Measurements from ENCODE around the gene C3orf33.
A peak's percentile ranks its signal among the peaks of the same experiment; 100 is the strongest.
"Not testable (repeated sequence)": the region's sequence is repeated elsewhere in the genome, so short reads cannot be mapped to it uniquely, and the experiment has no call there.

The C3orf33 gene, protein sequence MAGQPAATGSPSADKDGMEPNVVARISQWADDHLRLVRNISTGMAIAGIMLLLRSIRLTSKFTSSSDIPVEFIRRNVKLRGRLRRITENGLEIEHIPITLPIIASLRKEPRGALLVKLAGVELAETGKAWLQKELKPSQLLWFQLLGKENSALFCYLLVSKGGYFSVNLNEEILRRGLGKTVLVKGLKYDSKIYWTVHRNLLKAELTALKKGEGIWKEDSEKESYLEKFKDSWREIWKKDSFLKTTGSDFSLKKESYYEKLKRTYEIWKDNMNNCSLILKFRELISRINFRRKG

DNA sequence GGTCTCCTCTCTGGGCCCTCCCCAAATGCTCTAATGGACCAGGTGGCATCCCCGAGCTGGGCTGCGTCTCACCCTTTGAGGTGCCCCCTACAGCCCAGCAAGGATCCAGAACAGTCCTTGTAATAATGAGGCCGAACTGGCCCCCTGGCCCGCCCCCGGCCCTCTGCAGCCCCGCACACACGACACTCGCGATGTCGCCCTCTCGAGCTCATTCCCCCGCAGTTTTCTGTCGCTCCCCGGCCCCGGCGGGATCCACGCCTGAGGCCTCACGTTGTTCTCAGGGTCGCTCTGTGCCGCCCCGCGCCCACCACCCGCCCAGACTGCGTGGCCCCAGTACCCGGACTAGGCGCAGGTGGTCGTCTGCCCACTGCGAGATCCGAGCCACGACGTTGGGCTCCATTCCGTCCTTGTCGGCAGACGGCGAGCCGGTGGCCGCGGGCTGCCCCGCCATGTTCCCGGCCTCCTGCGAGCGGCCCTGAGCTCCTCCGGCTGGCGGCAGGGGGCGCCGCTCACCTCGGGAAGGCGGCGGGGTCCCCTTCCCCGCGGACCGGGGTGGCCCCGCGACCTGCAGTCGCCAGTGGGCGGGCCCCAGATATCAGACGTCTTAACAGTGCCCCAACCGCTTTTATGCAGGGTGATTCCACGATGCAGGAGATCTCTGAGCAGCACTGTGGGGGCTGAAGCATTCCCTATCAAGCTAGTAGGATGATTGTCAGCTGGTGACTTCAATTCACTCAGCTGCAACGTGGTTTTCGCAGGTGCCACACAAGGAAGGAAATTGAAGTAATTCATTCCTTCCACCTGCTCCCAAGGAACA is at the start of gene C3orf33:
C3orf33 (minus strand) TSS at position 477 of the 817 bp plus-strand sequence; CDS start at position 451, 26 bp downstream.
- Histone ChIP-seq H3K4me1 (ENCODE audit: control insufficient read depth in 1 of 2, insufficient read depth in 2 of 2, low read length in 2 of 2) (peaks cover 0 to 6% of the 10 kb centered on the region in 2 donors), H3K27me3 (ENCODE audit: low read depth, low read length) (no peaks in the 10 kb centered on the region), H3K9me3 (ENCODE audit: control insufficient read depth in 1 of 2, low read length in 2 of 2) (no peaks in the 10 kb centered on the region), H3K4me3 (ENCODE audit: low read depth in 1 of 2, low read length in 2 of 2) (peak within 1 kb of the TSS; percentile 67 to 86), H3K27ac (ENCODE audit: low read length) (peak within 1 kb of the TSS; percentile 39), H3K36me3 (ENCODE audit: control insufficient read depth in 1 of 2, insufficient read depth in 2 of 2, low read length in 2 of 2) (peaks cover 0 to 6% of the 10 kb centered on the region in 2 donors)

DNA sequence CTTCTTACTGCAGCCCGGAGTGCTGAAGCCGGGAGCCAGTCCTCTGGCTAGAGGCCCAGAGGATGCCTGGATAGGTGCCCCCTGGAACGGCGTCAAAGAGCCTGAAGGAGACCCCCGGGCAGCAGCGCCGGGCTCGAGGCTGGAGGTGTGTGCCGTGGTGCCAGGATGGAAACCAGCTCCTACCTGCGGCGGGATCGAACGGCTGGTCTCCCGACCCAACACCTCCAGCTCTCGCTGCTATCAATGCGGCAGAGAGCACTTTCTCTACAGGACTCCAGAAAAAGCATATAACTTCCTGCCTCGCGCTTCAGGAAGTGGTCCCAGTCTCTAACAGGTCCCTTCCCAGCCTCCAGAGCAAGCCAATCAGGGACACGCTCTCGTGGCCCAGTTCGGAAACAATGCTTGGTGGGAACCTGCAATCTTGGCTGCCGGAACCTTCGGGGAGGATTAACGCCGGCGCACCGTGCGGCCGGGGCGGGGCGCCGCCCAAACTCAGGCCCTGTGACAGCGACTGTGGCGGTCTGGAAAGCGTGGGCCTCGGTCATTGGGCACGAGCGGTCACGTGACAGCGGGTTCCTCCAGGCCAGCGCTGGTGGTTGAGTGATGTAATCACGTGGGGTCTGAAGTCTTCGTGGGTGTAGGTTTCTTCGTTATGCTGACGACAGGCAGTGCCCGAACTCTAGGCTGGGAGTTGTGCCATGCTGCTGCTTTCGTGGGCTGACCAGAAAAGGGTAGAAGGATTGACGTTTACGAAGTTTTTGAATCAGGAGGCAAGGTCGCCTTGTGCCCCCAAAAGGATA is 48.3 kb upstream of the C3orf33 start, which contains the start of gene SLC33A1:
SLC33A1 (minus strand) TSS at position 287 of the 800 bp plus-strand sequence. CDS start 430 bp downstream, outside the sequence.
- no peaks in the 10 kb centered on the region for H3K27me3 ChIP-seq (ENCODE audit: low read depth, low read length)
- H3K27ac ChIP-seq (ENCODE audit: low read length) = peak within 1 kb of the TSS; percentile 98
- H3K4me1 ChIP-seq (ENCODE audit: control insufficient read depth in 1 of 2, insufficient read depth in 2 of 2, low read length in 2 of 2) = peaks cover 16 to 35% of the 10 kb centered on the region in 2 donors
- no peaks in the 10 kb centered on the region for H3K36me3 ChIP-seq (ENCODE audit: control insufficient read depth in 1 of 2, insufficient read depth in 2 of 2, low read length in 2 of 2)
- peak within 1 kb of the TSS; percentile 97 to 100 for H3K4me3 ChIP-seq (ENCODE audit: low read depth in 1 of 2, low read length in 2 of 2)
- H3K9me3 ChIP-seq (ENCODE audit: control insufficient read depth in 1 of 2, low read length in 2 of 2) = no peaks in the 10 kb centered on the region

DNA sequence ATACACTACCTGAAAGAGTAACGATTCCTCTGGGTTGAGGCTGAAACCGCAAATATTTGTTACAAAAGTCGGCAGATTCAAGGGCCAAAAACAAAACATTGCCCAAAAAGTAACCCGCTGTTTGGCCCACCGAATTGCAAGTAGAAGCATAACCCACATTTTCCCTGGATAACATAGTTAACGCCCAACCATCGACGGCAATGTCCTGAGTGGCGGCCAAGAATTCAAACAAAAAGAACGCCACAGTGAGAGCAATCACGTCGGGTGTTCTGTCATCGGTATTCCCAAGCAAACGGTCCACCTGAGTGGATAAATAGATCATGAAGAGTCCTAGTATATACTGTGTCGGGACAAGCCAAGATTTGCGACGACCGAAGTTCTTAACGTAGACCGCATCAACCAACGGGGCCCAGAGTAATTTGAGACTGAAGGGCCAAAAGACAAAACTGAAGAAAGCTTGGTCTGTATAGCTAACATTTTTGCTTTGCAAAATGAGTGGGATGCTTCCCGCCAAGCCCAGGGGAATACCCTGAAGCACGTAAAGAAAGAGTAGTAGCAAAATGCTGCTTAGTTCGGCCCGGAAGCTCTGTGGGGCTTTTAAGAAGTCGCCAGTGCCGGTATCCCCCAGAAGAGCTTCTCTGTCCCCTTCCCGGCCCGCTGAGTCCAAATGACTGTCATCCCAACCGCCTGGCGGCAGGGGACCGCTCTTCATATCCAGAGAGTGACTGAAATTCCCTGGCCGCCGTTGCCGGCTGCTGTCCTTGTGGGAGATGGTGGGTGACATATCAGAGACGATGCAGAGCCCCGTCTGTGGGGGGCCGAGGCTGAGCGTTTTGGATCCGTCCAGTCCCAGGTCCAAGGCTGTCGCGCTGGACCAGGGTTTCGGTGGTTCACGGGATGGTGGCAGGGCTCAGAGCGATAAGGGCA is 47.4 kb upstream of the C3orf33 start:
- peak overlapping the region; percentile 93 for H3K27ac ChIP-seq (ENCODE audit: low read length)
- peaks cover 16 to 35% of the 10 kb centered on the region in 2 donors for H3K4me1 ChIP-seq (ENCODE audit: control insufficient read depth in 1 of 2, insufficient read depth in 2 of 2, low read length in 2 of 2)
- H3K27me3 ChIP-seq (ENCODE audit: low read depth, low read length) = no peaks in the 10 kb centered on the region
- H3K9me3 ChIP-seq (ENCODE audit: control insufficient read depth in 1 of 2, low read length in 2 of 2) = no peaks in the 10 kb centered on the region
- H3K4me3 ChIP-seq (ENCODE audit: low read depth in 1 of 2, low read length in 2 of 2) = peak overlapping the region; percentile 97 to 100
- no peaks in the 10 kb centered on the region for H3K36me3 ChIP-seq (ENCODE audit: control insufficient read depth in 1 of 2, insufficient read depth in 2 of 2, low read length in 2 of 2)

DNA sequence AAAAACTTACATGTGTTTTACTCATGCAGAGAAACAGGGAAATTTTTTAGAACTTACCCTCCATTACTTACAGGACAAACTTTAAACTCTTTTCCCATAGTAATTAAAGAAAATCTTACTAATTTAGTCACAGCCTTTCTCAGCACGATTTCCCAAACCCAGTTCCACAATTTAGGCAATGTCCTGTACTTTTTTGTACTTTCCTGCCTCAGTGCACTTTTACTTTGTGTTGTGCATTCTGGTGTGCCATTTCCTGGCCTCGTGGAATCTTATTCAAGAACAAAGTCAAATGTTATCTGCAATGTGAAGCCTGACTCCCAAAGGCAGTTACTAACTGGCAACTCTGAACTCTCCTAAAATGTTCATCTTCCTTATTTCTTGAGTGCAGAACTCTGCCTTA is 46.3 kb upstream of the C3orf33 start:
- Histone ChIP-seq H3K4me1 (ENCODE audit: control insufficient read depth in 1 of 2, insufficient read depth in 2 of 2, low read length in 2 of 2) (peaks cover 16 to 35% of the 10 kb centered on the region in 2 donors), H3K9me3 (ENCODE audit: control insufficient read depth in 1 of 2, low read length in 2 of 2) (no peaks in the 10 kb centered on the region), H3K27me3 (ENCODE audit: low read depth, low read length) (no peaks in the 10 kb centered on the region), H3K27ac (ENCODE audit: low read length) (peak overlapping the region; percentile 10), H3K4me3 (ENCODE audit: low read depth in 1 of 2, low read length in 2 of 2) (peak overlapping the region; percentile 97 to 100), H3K36me3 (ENCODE audit: control insufficient read depth in 1 of 2, insufficient read depth in 2 of 2, low read length in 2 of 2) (no peaks in the 10 kb centered on the region)

DNA sequence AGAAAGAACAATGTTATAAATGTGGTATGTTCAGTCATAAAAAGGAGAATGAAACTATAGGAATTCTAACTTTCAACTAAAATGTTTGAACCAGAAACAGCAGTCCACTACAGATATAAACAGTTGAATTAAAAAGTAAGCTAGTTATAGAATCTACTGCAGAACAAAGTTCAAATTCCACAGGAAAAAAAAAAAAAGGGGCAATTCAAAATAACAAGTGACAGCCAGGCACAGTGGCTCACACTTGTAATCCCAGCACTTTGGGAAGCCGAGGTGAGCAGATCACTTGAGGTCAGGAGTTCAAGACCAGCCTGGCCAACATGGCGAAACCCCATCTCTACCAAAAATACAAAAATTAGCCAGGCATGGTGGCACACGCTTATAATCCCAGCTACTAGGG is 43.3 kb upstream of the C3orf33 start:
- H3K36me3 ChIP-seq (ENCODE audit: control insufficient read depth in 1 of 2, insufficient read depth in 2 of 2, low read length in 2 of 2); H3K27ac ChIP-seq (ENCODE audit: low read length); H3K4me3 ChIP-seq (ENCODE audit: low read depth in 1 of 2, low read length in 2 of 2); H3K27me3 ChIP-seq (ENCODE audit: low read depth, low read length); H3K9me3 ChIP-seq (ENCODE audit: control insufficient read depth in 1 of 2, low read length in 2 of 2): not testable (repeated sequence)
- H3K4me1 ChIP-seq (ENCODE audit: control insufficient read depth in 1 of 2, insufficient read depth in 2 of 2, low read length in 2 of 2) = peaks cover 16 to 50% of the 10 kb centered on the region in 2 donors

DNA sequence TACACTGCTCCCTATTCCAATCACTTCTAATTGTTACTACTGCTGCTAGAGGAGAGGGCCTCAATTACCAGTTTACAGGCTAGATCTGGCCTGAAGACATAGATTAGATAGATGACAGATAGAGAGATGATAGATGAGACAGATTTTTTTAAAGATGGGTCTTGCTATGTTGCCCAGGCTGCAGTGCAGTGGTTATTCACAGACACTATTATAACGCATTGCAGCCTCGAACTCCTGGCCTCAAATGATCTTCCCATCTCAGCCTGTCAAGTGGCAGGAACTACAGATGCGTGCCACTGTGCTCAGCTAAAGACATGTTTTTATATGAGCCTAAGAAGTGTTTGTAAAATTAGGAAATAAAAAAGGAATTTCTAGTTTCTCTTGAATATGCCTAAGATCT is 41.9 kb upstream of the C3orf33 start:
- Histone ChIP-seq H3K4me1 (ENCODE audit: control insufficient read depth in 1 of 2, insufficient read depth in 2 of 2, low read length in 2 of 2) (peaks cover 13 to 42% of the 10 kb centered on the region in 2 donors), H3K36me3 (ENCODE audit: control insufficient read depth in 1 of 2, insufficient read depth in 2 of 2, low read length in 2 of 2) (no peaks in the 10 kb centered on the region), H3K4me3 (ENCODE audit: low read depth in 1 of 2, low read length in 2 of 2) (no peak overlapping the region), H3K27ac (ENCODE audit: low read length) (no peak overlapping the region), H3K9me3 (ENCODE audit: control insufficient read depth in 1 of 2, low read length in 2 of 2) (no peaks in the 10 kb centered on the region), H3K27me3 (ENCODE audit: low read depth, low read length) (no peaks in the 10 kb centered on the region)

DNA sequence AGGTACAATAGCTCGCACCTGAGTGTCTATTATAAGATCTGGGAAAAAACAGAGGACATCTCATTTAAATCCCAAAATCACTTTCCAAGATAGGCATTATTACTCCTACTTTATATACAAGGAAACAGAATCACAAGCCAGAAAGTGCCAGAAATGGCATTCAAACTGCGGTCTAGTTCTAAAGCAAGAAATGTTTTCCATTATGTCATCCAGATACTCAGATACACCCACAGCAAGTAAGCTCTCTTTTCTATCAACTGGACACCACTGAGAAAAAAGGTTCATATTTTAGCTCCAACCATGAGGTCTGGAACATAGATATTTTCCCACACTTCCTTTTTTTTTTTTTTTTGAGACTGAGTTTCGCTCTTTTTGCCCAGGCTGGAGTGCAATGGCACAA is 40.0 kb upstream of the C3orf33 start:
- Histone ChIP-seq H3K27ac (ENCODE audit: low read length) (no peak overlapping the region), H3K4me3 (ENCODE audit: low read depth in 1 of 2, low read length in 2 of 2) (no peak overlapping the region), H3K4me1 (ENCODE audit: control insufficient read depth in 1 of 2, insufficient read depth in 2 of 2, low read length in 2 of 2) (peaks cover 0 to 23% of the 10 kb centered on the region in 2 donors), H3K9me3 (ENCODE audit: control insufficient read depth in 1 of 2, low read length in 2 of 2) (no peaks in the 10 kb centered on the region), H3K36me3 (ENCODE audit: control insufficient read depth in 1 of 2, insufficient read depth in 2 of 2, low read length in 2 of 2) (no peaks in the 10 kb centered on the region), H3K27me3 (ENCODE audit: low read depth, low read length) (no peaks in the 10 kb centered on the region)

DNA sequence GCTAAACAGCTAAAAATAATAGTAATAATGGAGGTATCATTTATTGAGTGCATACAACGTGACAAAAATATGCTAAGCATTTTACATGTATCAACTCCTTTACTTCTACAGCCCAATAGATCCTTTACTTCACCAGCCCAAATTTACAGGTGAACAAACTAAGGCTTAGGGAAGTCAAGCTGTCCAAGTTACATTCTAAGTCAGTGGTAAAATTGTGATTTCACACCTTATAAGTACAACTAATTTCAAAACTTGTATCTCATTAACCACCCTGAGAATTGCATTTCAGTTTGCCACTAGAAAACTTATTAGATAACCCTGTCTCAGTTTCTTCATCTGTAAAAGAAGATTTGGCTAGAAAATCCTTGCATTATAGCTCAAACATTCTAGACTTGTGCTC is 37.5 kb upstream of the C3orf33 start:
- Histone ChIP-seq H3K9me3 (ENCODE audit: control insufficient read depth in 1 of 2, low read length in 2 of 2) (no peaks in the 10 kb centered on the region), H3K4me3 (ENCODE audit: low read depth in 1 of 2, low read length in 2 of 2) (no peak overlapping the region), H3K27me3 (ENCODE audit: low read depth, low read length) (no peaks in the 10 kb centered on the region), H3K4me1 (ENCODE audit: control insufficient read depth in 1 of 2, insufficient read depth in 2 of 2, low read length in 2 of 2) (peaks cover 0 to 15% of the 10 kb centered on the region in 2 donors), H3K27ac (ENCODE audit: low read length) (no peak overlapping the region), H3K36me3 (ENCODE audit: control insufficient read depth in 1 of 2, insufficient read depth in 2 of 2, low read length in 2 of 2) (no peaks in the 10 kb centered on the region)

DNA sequence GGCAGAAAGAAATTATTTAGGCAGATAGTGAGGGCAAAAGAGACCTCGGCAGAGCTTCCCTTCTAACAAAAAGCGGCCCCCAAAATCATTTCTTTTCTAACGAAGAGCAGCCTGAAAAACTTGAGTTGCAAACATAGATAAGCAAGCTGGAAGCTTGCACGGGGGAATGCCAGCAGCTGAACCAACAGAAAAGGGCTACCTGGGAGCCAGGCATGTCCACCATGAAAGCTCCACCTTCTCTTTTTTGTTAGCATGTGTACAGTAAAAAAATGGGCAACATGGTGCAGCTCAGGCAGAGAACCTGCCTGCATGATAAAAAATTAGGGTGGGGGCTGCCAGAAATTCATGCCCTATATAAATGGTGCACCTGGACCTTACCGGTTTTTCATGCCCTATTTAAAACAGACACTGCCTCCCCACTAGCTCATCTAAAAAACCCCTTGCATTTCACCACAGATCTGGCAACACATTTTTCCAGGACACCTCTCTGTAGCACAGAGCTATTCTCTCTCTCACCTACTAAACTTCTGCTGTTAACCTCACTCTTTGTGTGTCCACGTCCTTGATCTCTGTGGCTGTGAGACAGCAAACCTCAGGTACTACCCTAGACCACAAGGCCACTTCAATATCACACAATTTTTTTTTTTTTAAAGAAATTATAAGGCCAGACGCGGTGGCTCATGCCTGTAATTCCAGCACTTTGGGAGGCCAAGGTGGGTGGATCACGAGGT is 29.4 kb upstream of the C3orf33 start:
- peaks cover 0 to 3% of the 10 kb centered on the region in 2 donors for H3K4me1 ChIP-seq (ENCODE audit: control insufficient read depth in 1 of 2, insufficient read depth in 2 of 2, low read length in 2 of 2)
- no peak overlapping the region for H3K4me3 ChIP-seq (ENCODE audit: low read depth in 1 of 2, low read length in 2 of 2)
- H3K9me3 ChIP-seq (ENCODE audit: control insufficient read depth in 1 of 2, low read length in 2 of 2) = no peaks in the 10 kb centered on the region
- H3K27me3 ChIP-seq (ENCODE audit: low read depth, low read length) = no peaks in the 10 kb centered on the region
- H3K36me3 ChIP-seq (ENCODE audit: control insufficient read depth in 1 of 2, insufficient read depth in 2 of 2, low read length in 2 of 2) = peaks cover 5% of the 10 kb centered on the region in 2 donors
- no peak overlapping the region for H3K27ac ChIP-seq (ENCODE audit: low read length)

Data from muscle layer of duodenum (tissue), 2 donors.